ENCODE data around the gene TMED10. TPM values are rescaled to one million over a fixed set of nuclear protein-coding genes. Genes with fewer than 3 reads are reported as not detected.

Gene TMED10
- total and polyA plus RNA-seq, 2 of the 13 experiments (the other 11 are each of a cell fraction or from before 2014, with no cell fraction given) = 311 to 377 TPM

DNA sequence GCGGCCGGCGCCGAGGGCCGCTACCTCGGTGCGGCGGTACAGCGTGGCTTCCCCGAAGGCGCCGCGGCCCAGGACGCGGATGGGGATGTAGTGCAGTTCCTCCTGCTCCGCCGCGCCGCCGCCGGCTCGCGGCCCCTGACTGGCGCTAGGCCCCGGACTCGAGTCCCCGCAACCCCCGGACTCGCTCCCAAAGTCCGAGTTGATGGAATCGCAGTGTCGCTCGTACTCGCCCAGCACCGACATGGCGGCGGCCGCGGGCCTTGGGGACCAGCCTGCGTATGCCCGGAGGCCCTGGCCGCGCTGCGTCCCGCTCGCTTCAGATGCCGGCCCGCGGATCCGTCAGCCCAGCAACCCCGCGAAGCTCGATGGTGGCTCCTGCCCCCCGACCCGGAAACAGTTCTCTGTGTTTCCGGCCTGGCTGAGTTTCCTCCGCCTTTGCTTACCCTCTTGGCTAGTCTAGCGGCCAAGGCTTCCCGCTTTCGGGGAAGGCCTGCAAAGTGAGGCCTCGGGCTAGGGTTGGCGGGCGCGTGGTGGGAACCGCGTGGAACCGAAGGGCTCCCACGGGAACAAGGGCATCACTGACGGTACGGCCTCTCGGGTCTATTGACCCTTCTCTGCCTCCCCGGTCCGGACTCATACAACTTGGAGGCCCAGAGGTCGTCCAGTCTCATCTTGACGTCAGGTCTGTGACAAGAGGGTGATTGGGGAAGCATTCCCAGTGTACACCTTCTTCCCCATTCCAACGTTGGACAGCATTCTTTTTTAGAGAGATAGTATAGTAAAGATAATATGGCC is 49.5 kb downstream of the TMED10 start, which contains the start of gene NEK9 (continued):
- TF ChIP-seq ZBTB39 (CRISPR knock-in tag; IDR thresholded peaks at IDR 0.05) = no peak
- peak; percentile 72; the same call in 1 of the 2 replicates for TF ChIP-seq WIZ (CRISPR knock-in tag; IDR thresholded peaks at IDR 0.05)
- TF ChIP-seq DR1 (CRISPR knock-in tag; IDR thresholded peaks at IDR 0.05) = peak; percentile 78
- TF ChIP-seq ATM (IDR thresholded peaks at IDR 0.05; ENCODE audit: borderline replicate concordance) = no peak
- no peak for TF ChIP-seq ZNF672 (CRISPR knock-in tag; IDR thresholded peaks at IDR 0.05)
- TF ChIP-seq ZNF496 (CRISPR knock-in tag; IDR thresholded peaks at IDR 0.05; ENCODE audit: insufficient replicate concordance) = no peak
- TF ChIP-seq ZNF564 (CRISPR knock-in tag; IDR thresholded peaks at IDR 0.05) = peak; percentile 93
- no peak for TF ChIP-seq RBM39 (IDR thresholded peaks at IDR 0.05; ENCODE audit: low read depth, low read length, poor library complexity, severe bottlenecking)
- TF ChIP-seq CREM (IDR thresholded peaks at IDR 0.05) = peak; percentile 57; the same call in 1 of the 2 replicates
- no peak for TF ChIP-seq CREM (CRISPR knock-in tag; IDR thresholded peaks at IDR 0.05)
- no peak for TF ChIP-seq CBX2 (IDR thresholded peaks at IDR 0.05; ENCODE audit: low read depth, low read length)
- TF ChIP-seq CBX2 (CRISPR knock-in tag; IDR thresholded peaks at IDR 0.05; ENCODE audit: low read depth) = no peak
- no peak for TF ChIP-seq ZNF205 (CRISPR knock-in tag; IDR thresholded peaks at IDR 0.05)
- no peak for TF ChIP-seq ZNF878 (CRISPR knock-in tag; IDR thresholded peaks at IDR 0.05)
- TF ChIP-seq THYN1 (CRISPR knock-in tag; IDR thresholded peaks at IDR 0.05; ENCODE audit: borderline replicate concordance, low read depth) = no peak
- TF ChIP-seq BRCA1 (CRISPR knock-in tag; IDR thresholded peaks at IDR 0.05) = peak; percentile 82; the same call in 1 of the 2 replicates
- no peak for TF ChIP-seq IRX3 (CRISPR knock-in tag; IDR thresholded peaks at IDR 0.05; ENCODE audit: borderline replicate concordance, low read depth)
- TF ChIP-seq, protein P1, sequence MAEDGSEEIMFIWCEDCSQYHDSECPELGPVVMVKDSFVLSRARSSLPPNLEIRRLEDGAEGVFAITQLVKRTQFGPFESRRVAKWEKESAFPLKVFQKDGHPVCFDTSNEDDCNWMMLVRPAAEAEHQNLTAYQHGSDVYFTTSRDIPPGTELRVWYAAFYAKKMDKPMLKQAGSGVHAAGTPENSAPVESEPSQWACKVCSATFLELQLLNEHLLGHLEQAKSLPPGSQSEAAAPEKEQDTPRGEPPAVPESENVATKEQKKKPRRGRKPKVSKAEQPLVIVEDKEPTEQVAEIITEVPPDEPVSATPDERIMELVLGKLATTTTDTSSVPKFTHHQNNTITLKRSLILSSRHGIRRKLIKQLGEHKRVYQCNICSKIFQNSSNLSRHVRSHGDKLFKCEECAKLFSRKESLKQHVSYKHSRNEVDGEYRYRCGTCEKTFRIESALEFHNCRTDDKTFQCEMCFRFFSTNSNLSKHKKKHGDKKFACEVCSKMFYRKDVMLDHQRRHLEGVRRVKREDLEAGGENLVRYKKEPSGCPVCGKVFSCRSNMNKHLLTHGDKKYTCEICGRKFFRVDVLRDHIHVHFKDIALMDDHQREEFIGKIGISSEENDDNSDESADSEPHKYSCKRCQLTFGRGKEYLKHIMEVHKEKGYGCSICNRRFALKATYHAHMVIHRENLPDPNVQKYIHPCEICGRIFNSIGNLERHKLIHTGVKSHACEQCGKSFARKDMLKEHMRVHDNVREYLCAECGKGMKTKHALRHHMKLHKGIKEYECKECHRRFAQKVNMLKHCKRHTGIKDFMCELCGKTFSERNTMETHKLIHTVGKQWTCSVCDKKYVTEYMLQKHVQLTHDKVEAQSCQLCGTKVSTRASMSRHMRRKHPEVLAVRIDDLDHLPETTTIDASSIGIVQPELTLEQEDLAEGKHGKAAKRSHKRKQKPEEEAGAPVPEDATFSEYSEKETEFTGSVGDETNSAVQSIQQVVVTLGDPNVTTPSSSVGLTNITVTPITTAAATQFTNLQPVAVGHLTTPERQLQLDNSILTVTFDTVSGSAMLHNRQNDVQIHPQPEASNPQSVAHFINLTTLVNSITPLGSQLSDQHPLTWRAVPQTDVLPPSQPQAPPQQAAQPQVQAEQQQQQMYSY (CRISPR knock-in tag; IDR thresholded peaks at IDR 0.05) = peak; percentile 42; the same call in 1 of the 2 replicates
- peak; percentile 41; the same call in 1 of the 2 replicates for TF ChIP-seq HCFC1 (IDR thresholded peaks at IDR 0.05; ENCODE audit: low read depth, low read length)
- TF ChIP-seq JARID2 (CRISPR knock-in tag; IDR thresholded peaks at IDR 0.05; ENCODE audit: insufficient replicate concordance) = no peak
- TF ChIP-seq ZNF432 (CRISPR knock-in tag; IDR thresholded peaks at IDR 0.05; ENCODE audit: borderline replicate concordance) = no peak
- peak; percentile 93 for TF ChIP-seq DMAP1 (CRISPR knock-in tag; IDR thresholded peaks at IDR 0.05)
- no peak for TF ChIP-seq HNRNPH1 (optimal IDR thresholded peaks at IDR 0.05; ENCODE audit: low read depth, low read length)
- TF ChIP-seq, protein P2, sequence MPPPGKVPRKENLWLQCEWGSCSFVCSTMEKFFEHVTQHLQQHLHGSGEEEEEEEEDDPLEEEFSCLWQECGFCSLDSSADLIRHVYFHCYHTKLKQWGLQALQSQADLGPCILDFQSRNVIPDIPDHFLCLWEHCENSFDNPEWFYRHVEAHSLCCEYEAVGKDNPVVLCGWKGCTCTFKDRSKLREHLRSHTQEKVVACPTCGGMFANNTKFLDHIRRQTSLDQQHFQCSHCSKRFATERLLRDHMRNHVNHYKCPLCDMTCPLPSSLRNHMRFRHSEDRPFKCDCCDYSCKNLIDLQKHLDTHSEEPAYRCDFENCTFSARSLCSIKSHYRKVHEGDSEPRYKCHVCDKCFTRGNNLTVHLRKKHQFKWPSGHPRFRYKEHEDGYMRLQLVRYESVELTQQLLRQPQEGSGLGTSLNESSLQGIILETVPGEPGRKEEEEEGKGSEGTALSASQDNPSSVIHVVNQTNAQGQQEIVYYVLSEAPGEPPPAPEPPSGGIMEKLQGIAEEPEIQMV (CRISPR knock-in tag; IDR thresholded peaks at IDR 0.05; ENCODE audit: low read depth) = 0 out of 2 replicates have a peak, but pooled peaks have one; percentile 31
